GM12872 (cell line): ENCODE data around the gene TMED1.

Experiments used
- TF ChIP-seq, protein P1 (sequence below): IDR thresholded peaks from 3 replicates; pipeline ENCODE4 v1.5.1; 2011; ENCODE audit warnings: low read depth, mild to moderate bottlenecking, low read length, moderate library complexity; ENCODE audit not compliant: insufficient read depth

TMED1 gene

DNA sequence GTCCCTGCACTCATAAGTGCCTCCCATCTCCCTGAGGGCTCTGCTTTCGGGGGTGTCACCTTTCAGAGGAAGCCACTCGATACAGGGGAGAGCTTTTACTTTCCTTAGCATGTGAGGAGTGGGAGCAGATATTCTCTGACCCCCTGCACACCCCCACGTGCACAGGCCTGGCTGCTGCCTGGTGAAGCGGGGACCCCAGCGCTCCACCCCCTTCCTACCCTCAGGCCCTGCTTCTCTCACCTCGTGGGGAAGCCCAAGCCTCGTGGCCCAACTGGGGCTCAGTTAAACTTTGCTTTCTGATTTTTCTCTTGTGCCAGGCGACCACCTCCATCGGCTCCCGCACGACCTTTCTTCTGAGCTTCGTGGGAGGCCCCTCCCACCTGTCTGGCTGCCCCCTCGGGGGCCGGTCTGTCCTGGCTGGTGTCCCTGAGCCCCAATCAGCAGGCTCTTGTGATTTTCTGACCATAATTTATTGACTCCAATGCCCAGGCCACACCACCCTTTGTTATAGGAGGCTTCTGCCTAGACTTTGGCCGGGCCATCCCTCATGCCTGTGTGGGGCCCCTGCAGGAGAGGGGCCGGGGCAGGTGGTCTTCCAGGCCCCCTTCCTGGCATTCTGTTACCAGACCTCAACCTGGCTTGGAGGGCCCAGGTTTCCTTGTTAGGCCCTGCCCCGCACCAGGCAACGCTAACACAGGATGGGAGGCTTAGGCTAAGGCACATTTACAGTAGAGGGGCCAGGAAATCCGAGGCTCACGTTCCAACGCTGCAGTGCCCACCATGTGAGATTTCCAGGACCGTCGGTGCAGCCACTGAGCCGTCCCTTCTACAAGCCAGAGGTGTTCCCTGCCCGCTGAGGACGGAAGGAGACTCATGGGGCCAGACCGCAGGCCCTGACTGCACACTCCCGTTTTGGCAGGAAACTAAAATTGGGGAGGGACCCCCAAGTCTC is 3.7 kb downstream of the TMED1 start:
- TF ChIP-seq, protein P1, sequence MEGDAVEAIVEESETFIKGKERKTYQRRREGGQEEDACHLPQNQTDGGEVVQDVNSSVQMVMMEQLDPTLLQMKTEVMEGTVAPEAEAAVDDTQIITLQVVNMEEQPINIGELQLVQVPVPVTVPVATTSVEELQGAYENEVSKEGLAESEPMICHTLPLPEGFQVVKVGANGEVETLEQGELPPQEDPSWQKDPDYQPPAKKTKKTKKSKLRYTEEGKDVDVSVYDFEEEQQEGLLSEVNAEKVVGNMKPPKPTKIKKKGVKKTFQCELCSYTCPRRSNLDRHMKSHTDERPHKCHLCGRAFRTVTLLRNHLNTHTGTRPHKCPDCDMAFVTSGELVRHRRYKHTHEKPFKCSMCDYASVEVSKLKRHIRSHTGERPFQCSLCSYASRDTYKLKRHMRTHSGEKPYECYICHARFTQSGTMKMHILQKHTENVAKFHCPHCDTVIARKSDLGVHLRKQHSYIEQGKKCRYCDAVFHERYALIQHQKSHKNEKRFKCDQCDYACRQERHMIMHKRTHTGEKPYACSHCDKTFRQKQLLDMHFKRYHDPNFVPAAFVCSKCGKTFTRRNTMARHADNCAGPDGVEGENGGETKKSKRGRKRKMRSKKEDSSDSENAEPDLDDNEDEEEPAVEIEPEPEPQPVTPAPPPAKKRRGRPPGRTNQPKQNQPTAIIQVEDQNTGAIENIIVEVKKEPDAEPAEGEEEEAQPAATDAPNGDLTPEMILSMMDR: no peak

DNA sequence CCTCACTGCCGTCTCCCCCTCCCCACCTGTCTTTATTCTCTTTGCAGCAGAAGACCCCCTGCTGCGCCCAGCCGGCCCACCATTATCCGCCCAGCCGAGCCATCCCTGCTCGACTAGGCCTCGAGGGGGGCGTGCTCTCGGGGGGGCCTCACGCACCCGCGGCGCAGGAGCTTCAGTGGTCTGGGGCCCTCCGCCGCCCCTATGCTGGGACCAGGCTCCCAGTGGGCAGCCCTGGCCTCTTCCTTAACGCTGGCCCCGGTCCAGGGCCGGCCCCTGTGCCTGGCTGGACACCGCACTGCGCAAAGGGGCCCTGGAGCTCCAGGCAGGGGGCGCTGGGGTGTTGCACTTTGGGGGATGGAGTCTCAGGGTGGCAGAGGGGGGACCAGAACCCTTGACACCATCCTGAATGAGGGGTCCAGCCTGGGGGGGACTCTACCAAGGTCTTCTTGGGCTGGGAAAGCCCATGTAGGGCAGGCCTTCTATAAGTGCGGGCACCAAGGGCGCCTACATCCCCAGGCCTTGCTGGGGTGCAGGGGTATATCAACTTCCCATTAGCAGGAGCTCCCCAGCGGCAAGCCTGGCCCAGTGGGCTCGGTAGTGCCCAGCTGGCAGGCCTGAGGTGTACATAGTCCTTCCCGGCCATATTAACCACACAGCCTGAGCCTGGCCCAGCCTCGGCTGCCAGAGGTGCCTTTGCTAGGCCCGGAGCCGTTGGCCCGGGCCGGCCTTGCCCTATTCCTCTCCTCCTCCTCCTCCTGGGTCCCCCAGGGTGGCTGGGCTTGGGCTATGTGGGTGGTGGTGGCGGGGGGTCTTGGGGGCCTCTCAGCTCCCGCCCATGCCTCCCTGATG is 4.9 kb downstream of the TMED1 start:
- TF ChIP-seq, protein P1: no peak

DNA sequence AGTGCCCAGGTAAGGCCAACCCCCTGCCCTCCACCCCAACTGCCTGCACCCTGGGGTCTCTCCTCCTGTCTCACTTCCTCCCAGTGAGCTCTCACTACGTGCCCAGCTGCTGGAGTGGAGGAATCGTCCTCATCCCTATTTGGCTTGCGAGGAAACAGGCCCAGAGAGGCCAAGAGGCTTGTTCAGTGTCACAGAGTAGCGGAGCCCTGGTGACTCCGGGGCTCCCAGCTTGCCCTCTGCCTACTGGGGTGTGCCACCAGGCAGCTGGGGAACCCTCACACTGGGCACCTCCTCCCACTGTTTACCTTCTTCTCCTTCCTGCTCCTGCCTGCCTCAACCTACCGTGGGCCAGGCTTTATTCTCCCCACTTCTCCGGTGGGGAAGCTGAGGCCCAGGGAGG is 5.6 kb downstream of the TMED1 start:
- TF ChIP-seq, protein P1: no peak

DNA sequence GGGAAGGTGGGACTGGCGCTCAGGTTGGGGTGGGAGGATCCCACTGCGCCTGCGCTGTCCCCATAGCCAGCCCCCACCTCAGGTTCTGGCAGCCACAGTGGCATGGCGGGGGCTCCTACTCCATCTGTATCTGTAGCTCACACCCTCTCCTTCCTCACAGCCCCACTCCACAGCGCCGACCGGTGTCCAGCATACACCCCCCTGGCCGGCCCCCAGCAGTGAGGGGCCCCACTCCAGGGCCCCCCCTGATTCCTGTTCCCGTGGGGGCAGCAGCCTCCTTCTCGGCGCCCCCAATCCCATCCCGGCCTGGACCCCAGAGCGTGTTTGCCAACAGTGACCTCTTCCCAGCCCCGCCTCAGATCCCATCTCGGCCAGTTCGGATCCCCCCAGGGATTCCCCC is 6.0 kb downstream of the TMED1 start:
- TF ChIP-seq, protein P1: no peak

DNA sequence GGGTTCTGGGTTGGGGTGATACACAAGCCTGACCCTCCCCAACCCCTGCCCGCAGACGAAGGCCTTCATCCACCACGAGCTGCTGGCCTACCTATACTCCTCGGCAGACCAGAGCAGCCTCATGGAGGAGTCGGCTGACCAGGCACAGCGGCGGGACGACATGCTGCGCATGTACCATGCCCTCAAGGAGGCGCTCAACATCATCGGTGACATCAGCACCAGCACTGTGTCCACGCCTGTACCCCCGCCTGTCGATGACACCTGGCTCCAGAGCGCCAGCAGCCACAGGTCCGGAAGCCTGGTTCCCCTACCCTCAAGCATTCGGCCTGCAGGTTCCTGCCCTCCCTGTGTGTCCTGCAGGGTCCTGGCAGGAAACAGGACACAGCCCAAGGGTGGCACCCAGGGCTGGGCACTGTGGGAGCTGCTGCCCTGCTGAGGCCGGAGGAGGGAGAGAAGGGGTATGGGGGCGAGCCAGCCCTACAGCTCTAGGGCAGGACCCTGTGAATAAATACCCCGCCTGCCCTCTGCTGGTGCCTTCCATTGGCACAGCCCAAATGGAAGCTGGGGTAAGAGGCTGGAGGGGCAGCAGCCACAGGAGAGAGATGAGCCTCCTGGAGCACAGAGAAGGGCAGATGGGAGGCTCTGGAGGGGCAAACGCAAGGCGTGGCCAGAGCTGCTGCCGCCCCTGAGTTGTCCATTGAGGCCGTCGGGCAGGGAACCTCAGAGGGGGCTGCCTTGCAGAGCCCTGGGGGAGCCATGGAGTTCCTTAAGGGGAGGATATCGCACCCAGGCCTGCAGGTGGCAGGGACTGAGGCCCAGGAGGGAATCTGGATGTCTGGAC is 6.8 kb downstream of the TMED1 start:
- TF ChIP-seq, protein P1: no peak

DNA sequence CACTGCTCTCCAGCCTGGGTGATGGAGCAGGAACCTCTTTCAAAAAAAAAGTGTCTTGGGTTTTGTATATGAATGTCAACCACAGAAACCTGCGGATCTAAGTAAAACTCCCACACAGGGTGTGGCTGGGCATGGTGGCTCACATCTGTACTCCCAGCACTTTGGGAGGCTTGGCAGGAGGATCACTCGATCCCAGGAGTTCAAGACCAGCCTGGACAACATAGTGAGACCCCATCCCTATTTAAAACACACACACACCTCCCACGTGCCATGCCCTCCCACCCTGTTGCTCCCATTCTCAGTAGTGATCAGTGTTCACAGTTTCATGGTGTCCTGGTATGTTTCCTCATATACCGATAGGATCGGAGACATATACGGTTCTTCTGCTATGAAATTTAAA is 9.2 kb downstream of the TMED1 start:
- TF ChIP-seq, protein P1: no peak
